CD4-positive, alpha-beta T cell treated with Interleukin-21 for 1 hour (primary cell): ENCODE data around the gene NCEH1.
A peak's percentile ranks its signal among the peaks of the same experiment; 100 is the strongest.
"Not testable (repeated sequence)": the region's sequence is repeated elsewhere in the genome, so short reads cannot be mapped to it uniquely, and the experiment has no call there.

ENCODE experiments used
- DNase-seq: peaks from one replicate; pipeline ENCODE4 v3.0.0-alpha.2; 2020

Gene NCEH1

DNA sequence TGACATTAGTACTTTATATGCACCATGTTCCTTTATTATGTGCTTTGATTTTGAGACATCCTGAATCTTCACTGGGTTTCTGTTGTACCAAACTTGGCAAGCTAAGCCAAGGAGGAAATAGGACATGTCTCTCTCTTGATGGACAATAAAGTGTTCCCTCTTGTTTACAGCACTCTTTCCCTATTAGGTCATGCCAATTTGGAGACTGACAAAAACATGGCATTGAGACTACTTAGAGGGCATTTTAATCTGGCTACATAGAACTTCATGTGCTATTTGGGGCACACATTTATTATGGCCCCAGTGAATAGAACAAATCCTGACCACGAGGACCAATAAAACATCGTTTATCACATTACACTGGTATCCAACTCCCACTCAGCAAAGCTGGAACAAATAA, 102.3 kb downstream of the NCEH1 start:
- no peak for DNase-seq

DNA sequence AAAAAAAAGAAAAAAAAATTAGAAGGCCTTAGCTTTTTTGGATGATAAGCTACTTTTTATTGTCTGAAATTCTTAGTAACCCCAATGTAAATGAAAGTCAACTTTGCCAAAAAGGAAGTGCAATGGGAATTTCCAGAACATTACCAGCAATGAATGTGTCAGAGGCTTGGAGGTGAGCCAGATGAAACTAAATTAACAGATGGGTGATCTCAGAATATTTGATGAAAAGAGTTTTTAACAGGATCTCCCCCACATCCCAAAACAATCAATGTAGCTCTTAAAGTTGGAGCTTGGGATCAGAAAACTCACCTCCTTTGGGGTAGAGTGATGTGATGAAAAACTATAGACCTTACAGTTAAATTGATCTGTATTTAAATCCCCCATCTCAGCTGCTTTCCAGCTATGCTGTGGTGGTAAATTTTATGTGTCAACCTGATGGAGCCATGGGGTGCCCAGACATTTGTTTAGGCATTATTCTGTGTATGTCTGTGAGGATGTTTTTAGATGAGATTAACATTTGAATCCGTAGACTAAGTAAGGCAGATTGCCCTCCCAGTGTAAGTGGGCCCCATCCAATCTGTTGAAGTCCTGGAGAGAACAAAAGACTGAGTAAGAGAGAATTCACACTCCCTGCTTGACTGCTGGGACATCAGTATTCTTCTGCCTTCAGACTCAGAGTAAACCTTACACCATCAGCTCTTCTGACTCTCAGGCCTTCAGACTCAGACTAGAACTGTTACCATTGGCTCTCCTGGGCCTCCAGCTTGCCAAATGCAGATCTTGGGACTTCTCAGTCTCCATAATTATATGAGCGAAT, 103.4 kb downstream of the NCEH1 start:
- no peak for DNase-seq

DNA sequence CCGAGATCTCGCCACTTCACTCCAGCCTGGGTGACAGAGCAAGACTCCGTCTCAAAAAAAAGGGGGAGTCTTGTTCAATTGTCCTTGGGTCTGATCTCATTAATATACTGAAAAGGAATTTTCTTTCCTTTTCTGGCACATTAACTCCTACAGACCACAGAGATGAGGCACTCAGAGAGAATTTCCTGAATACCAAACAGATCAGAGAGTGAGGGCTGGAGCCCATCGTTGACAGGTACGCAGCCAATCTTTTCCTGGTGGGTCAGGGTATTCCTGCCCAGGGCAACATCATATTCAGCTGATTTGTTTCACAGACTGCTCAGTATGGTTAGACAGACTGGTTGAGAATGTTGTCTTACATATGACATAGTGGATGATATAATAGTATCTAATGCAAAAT, 104.8 kb downstream of the NCEH1 start:
- no peak for DNase-seq

DNA sequence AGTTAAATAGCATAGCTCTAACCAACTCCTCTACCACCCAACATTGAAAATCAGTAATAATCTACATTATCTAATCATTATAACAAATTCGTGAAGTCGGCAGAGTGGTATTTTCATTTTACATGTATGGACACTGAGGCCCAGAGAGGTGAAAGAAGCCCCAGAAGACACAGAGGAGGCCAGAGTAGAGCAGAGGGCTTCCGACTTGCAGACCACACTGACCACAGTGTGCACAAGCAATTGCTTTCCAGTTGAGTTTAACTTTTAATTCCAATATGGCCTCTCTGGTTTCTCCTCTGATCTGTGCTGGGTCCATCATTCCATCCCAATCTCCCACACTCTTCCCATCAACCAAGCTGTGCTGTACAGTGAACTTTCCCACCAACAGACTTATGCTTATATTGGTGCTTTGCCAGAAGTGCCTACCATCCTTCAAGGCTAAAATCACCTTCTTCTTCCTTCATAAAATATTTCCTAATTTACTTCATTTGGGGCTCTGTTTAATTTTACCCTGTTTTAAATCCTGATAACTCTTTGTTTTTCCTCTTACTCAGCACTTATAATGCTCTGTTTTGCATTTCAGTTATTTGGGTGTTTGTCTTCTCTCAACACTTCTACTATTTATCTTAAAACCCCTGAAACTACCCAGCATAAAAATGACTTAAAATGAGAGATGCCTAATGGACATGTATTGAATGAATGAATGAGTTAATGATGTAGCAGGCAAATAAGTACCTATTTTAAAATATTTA, 105.8 kb downstream of the NCEH1 start:
- no peak for DNase-seq

DNA sequence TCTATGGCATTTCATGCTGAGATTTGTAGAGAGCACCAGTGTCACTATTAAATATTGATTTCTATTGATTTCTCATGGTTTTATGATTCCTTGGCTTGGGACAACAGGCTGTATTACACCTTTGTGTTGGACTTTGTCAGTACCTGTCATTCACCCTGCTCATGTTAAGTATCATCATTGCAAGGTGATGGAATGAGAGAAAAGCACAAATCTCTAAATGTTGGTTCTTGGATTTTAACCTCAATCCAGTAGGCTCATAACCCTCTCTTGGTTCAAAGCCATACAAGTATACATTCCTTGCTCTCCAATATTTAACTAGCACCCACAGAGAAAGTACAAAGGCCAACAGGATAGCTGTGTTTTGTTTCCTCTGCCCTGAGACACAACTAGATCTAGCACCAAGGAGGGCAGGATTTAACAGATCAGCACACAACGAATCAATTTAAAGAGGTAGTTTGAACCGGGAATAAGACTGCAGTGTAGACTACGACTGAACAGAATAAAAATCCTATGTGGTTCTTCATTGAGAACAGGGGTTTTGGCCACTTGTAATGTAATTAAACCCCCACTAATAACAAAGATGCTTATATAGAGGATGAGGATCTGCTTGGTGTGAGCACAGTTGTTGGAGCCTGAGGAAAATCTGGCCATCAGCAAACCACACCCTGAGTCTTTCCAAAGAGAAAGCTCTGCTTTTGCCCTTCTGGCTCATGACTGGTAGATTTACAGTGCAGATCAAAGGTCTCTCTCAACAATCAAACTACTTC, 109.6 kb downstream of the NCEH1 start:
- no peak for DNase-seq

DNA sequence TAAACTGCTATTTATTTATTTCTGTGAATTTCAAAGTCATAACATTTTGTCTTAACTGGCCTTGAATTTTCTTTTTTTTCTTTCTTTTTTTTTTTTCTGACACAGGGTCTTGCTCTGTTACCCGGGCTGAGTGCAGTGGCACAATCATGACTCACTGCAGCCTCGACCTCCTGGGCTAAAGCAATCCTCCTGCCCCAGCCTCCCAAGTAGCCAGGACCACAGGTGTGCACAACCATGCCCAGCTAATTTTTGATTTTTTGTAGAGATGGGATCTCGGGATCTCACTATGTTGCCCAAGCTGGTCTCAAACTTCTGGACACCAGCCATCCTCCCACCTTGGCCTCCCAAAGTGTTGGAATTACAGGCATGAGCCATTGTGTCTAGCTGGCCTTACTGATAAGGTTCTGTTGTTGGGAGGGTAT, 110.2 kb downstream of the NCEH1 start:
- DNase-seq, result no peak

DNA sequence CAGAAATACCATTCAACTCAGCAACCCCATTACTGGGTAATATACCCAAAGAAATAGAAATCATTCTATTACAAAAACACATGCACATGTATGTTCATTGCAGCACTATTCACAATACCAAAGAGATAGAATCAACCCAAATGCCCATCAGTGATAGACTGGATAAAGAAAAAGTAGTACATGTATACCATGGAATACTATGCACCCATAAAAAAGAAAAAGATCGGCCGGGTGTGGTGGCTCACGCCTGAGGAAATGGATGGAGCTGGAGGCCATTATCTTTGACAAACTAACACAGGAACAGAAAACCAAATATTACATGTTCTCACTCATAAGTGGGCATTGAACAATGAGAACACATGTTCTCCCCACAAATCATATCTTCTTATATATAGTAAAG, 112.0 kb downstream of the NCEH1 start:
- no peak for DNase-seq

DNA sequence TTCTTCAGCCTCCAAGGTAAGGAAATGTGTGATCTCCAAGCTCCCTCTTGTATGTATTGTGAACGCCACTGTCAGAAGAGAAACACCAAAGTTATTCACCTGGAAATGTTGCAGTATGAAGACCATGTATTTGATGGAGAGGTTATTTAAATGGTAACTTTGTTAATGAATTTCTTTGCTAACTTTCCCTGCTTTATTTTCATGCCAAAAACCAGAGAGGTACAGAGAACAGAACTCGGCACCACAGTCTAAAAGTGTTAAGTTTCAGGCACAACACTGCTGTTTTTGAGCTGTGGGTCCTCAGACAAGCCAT, 114.5 kb downstream of the NCEH1 start:
- DNase-seq, result no peak

DNA sequence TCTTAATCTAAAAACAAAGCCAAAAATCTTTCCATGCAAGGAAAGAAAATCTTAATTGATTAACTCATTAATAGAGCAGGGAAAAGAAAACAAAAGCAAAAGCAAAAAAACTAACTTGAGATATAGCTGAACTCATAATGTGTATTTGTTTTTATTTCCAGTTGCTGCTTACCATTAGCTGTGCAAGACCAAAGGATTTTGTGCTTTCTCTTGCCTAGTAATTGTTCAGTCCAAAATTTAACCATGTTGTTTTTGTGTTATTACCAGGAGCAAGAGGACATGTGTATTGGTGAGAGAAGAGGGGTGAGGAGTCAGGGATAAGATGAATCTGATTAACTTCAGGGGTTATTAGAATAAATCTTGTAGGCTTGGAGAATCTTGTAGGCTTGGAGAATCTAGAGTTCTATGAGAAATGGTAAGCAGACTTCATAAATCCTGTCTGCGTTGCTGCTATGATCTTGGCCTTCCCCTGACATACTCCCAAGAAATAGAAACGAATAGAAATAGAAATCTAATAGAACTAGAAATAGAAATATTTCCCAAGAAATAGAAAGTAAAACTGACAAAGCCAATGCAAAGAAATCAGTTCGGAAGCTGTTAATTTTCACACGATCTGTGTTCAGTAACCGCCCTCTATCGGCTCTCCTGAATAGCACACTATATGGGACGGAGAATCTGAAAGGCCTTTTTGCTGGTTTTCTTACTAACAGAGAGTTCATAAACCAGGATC, 115.0 kb downstream of the NCEH1 start:
- peak; percentile 79 for DNase-seq

DNA sequence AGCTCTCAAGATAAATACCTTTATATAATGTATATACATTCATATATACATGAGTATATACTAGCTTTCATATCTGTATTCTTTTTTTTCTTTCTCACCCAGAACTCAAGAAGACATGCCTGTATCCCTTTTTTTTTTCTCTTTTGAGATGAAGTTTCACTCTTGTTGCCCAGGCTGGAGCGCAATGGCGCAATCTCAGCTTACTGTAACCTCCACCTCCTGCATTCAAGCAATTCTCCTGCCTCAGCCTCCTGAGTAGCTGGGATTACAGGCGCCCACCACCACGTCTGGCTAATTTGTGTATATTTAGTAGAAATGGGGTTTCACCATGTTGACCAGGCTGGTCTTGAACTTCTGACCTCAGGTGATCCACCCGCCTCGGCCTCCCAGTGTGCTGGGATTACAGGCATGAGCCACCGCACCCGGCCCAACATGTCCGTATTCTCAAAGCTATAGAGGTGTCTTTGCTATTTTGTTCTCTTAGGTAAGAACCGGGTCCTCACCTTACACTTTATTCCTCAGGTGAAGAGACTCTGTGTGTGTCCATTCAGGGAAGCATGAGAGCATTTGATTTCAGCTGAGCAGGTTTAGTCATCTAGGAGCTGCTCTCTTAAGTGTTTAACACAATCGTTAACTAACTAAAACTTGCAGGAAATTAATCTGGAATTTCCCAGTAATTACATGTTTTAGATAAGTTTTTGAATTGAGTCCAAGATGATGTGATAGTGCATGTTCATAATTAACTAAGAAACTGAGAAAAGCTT, 115.8 kb downstream of the NCEH1 start:
- DNase-seq, result not testable (repeated sequence)

DNA sequence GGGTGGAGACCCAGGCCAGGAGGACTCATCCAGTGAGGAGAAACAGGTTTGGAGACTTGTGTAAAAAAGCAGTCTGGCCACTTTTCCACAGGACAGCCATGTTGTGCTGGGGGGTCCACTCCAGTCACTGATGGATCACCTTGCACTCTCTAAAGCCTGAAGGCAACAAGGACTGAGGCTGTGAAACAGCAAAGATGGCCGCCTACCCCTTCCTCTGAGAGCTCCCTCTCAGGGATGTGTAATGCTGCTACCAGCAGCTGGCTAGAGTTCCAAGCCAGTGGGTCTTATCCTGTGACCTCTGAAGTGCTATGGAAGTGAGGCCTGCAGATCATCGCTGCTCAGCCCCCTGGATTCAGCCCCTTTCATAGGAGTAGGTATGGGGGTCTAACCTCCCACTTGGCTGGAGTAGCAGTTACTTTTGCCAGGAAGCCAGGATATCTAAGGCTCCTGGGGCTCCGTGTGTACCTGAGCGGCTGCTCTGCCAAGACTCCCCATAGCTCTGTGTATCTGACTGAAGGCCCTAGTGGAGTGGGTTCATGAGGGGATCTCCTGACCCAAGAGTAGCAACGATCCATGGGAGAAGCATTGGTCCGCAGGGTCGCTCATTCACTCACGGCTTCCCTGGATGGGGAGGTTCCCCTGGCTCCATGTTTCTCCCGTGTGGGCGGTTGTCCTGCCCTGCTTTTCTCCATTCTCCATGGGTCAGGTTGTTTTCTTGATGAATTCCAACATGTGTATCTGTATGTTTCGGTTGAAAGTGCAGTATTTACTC, 117.8 kb downstream of the NCEH1 start:
- no peak for DNase-seq

DNA sequence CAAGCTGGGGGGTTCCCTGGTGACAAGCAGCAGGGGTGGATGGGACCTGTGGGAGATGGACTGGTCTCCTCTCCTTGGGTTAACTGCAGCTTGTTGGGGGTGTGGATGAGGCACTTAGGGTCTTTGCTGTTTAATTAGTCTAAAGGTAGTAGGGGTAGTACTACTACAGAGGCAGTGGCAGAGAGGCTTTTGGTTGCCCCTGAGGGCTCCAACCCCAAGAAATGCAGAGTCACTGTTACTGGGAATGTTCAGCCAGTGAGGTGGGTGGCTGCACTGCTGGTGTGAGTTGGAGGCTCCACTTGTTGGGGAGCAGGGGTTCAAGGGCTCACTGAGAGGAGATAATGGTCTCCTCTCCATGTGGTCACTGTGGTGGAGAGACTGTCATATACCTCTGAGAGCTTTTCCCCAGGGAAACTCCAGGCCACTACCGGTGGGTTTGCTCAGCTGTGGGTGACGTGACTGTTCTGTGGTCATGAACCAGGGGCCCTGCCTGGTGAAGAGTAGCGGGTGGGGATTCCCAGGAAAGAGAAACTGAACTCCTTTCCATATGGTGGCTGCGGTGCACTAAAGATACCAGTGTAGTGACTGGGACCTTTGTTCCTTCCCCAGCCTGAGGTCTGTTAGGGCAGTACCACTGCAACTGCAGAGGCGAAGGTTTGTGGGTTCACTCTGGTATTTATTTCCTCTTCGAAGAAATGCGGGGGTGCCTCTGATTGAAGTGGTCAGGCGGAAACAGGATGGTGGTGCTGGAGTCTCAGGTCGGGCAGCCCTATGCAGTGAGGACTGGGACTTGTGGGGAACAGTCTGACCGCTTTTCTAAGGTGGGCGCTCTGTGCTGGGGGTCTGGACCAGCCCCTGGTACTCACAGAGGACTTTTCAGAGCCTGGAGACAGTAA, 118.7 kb downstream of the NCEH1 start:
- peak; percentile 89 for DNase-seq

DNA sequence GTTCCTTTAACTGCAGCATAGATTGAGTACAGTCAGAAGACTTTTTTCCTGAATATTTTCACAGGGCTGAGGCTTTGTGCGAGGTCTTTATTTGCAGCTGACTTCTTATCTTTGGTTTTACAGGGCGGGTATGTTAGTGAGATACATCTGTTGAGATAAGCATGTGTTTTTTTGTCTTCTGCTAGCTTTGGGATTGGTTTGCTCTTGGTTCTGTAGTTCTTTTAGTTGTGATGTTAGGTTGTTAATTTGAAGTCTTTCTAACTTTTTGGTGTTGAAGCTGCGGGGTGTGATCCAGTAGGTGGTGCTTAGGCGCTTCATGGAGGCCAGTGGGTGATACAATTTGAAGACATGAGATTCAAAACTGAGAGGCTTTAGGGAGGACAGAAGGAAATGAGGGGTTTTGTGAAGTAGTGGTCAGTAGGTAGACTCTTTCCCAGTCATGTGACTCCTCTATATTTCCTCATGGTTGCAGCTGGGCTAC, 119.7 kb downstream of the NCEH1 start:
- DNase-seq, result no peak

DNA sequence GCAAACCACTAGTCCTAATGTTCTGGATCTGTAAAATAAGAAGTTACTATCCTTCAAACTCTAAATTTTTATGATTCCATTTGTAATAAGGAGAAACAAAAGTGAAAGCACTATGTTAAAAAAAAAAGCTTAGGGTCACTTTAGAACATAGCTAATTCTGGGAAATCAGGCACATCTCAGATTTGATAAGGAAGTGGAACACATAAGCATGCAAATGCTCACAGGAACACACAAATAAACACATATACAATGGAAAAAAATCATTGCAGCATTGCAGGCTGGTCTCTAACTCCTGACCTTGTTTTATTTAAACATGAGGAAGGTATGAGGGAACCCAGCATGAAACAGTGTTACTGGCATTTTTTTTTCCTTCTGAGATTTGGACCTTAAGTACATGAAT, 124.4 kb downstream of the NCEH1 start:
- no peak for DNase-seq

DNA sequence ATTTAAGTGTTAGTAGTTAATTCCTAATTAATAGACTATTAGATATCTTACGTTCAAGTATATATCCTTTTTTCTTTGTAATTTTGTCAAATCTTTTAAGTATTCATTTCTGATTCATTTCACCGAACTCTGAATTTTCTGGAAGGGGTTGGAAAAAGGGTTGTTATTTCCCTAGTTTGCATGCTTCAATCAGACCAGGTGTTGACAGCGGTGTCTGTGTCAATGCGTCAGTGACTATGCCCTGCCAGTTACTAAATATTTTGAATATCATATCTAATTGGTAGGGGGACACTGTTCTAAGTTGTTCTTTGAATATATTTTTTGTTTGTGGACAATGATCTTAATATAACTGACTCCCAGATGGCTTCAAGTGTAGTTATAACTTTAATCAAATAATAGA, 124.9 kb downstream of the NCEH1 start:
- DNase-seq, result no peak

DNA sequence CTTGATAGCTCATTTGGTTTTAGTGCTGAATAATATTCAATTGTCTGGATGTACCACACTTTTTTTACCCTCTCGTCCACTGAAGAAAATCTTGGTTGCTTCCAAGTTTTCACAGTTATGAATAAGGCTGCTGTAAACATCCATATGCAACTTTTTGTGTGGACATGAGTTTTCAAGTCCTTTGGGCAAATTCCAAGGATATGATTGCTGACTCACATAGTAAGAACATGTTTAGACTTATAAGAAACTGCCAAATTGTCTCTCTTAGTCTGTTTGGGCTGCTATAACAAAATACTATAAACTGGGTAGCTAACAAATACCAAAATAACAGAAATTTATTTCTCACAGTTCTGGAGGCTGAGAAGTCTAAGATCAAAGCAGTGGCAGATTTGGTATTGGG, 128.2 kb downstream of the NCEH1 start:
- no peak for DNase-seq

DNA sequence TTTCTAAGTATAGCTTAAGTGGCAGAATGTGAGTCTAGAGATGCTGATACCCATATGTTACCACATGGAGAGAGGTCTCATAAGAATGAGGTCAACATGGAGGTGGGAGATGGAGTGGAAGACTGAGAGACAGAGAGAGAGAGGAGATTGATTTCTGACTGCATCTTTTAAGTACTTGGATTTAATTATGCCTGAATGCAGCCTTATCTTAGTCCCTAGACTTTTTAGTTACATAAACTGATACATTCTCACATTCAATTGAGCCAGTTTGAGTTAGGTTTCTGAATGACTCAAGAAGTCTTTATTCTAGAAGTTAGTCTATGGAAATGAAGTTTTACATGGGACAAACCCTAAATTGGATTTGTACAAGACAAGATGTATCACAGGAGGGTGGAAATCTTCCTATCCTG, 129.1 kb downstream of the NCEH1 start:
- no peak for DNase-seq

DNA sequence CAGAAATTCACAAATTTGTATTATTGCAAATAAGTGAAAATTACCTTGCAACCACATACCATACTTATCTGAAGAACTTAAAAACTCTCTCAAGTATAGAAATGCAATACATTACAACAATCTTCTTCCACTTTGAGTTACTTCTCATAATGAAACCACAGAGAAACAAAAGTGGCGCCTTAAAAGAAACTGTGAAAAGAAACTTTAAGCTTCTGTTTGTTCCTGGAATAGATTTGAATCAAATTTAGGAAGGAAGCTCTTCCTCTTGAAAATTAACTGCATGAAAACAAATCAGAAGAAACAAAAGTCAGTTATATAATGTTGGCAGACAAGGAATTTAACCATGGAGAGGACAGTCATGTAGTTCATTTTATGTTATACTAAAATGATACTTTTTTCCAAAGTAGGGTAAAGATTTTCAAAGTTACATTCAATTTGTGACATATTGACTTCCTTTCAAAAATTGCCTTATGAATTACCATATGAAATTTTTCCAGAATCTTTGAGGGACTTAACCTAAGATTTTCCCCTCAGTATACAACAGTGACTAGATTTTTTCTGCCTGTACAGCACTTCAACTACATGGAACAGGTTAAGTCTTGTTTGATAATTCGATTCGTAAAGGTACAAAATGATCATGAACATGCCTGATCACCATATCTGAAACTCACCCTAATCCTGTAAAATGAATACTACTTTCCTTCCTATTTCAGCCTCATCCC, 130.0 kb downstream of the NCEH1 start:
- DNase-seq, result no peak
